AG04449 (cell line): ENCODE results near the gene RGS5.

Experiments
- CTCF ChIA-PET: fragments of 350-600 bp; formaldehyde crosslinking; extraction: SDS; loops from one replicate; lab custom pipeline; 2021; ENCODE audit warnings: antibody characterized with exemption; lab: Yijun Ruan, JAX
- POLR2A ChIA-PET: fragments of 400-600, 350-600 bp; formaldehyde crosslinking; extraction: SDS; loops from one replicate; lab custom pipeline; 2020; ENCODE audit warnings: antibody characterized with exemption, inconsistent platforms; lab: Yijun Ruan, JAX
- DNase-seq: peaks from one replicate; pipeline ENCODE4 v3.0.0-alpha.2; 2010; ENCODE audit warnings: low read depth, low spot score
- H3K4me3 ChIP-seq: 2 replicates; pipeline ENCODE4 v1.5.1; 2011; ENCODE audit warnings: low read depth, mild to moderate bottlenecking, control low read depth, low read length
- CTCF ChIP-seq: IDR thresholded peaks from one replicate; pipeline ENCODE4 v1.5.1; 2011; ENCODE audit warnings: mild to moderate bottlenecking, moderate library complexity, low read length, control low read depth, inconsistent platforms; ENCODE audit not compliant: insufficient read depth; ENCODE audit errors: missing control alignments

Gene RGS5

GRCh38 chr1:163131981-163132380 lies 70.7 kb downstream of the RGS5 start:
- CTCF ChIA-PET: interaction anchor here (2.0 kb wide), 1 partner anchor 253 kb away, joined by 6 read pairs; no protein-coding TSS in a partner anchor
- no peak for DNase-seq
- TF ChIP-seq CTCF: no peak
- no peak overlapping the region for H3K4me3 ChIP-seq
- POLR2A ChIA-PET: no interaction called here

- DNase-seq: no peak
- no peak for TF ChIP-seq CTCF
- no peak overlapping the region for H3K4me3 ChIP-seq
- POLR2A ChIA-PET: no interaction called here
- CTCF ChIA-PET: no interaction called here
These were observed 72.4 kb downstream of the RGS5 start for GRCh38 chr1:163130225-163130856.

- POLR2A ChIA-PET: no interaction called here
- no peak overlapping the region for H3K4me3 ChIP-seq
- TF ChIP-seq CTCF: no peak
- CTCF ChIA-PET: interaction anchor here (1.3 to 1.5 kb wide), 2 partner anchors 24 to 59 kb away, joined by 3 read pairs; no protein-coding TSS in a partner anchor
- DNase-seq: no peak
These were observed 74.4 kb downstream of the RGS5 start for GRCh38 chr1:163128282-163128681.

- DNase-seq: no peak
- H3K4me3 ChIP-seq: no peak overlapping the region
- no peak for TF ChIP-seq CTCF
- ChIA-PET POLR2A (no interaction called here), CTCF (interaction anchor here (1.0 kb wide), 1 partner anchor 68 kb away, joined by 4 read pairs; no protein-coding TSS in a partner anchor)
These were observed 77.9 kb downstream of the RGS5 start for GRCh38 chr1:163124812-163125211.

GRCh38 chr1:163120372-163120771 lies 82.3 kb downstream of the RGS5 start:
- no peak for DNase-seq
- CTCF ChIA-PET: no interaction called here

GRCh38 chr1:163119707-163120106 lies 83.0 kb downstream of the RGS5 start:
- no peak for DNase-seq
- ChIA-PET POLR2A (no interaction called here), CTCF (no interaction called here)
- no peak for TF ChIP-seq CTCF
- H3K4me3 ChIP-seq: no peak overlapping the region

More at GRCh38 chr1:163120372-163120771, 82.3 kb downstream of the RGS5 start:
- TF ChIP-seq CTCF: no peak
- H3K4me3 ChIP-seq: no peak overlapping the region
- POLR2A ChIA-PET: no interaction called here
